Tibial artery (tissue), 4 donors: ENCODE measurements around the gene KLF6.

Source experiments
- DNase-seq, 2 donors: peaks; one replicate each; pipeline ENCODE4 v3.0.0-alpha.2; 2019
- H3K27ac ChIP-seq, 2 donors: fragments of 200-600 bp; sonication (generic) in 1 of 2; 1 replicate in 1 of 2; 2 replicates in 1 of 2; pipeline ENCODE4 v1.5.1; 2018 to 2019; ENCODE audit warnings: mild to moderate bottlenecking in 1 of 2
- H3K27me3 ChIP-seq, 2 donors: fragments of 200-600 bp; sonication (generic) in 1 of 2; one replicate each; pipeline versions ENCODE4 v1.5.1 to v1.6.0; 2016 to 2019
- H3K36me3 ChIP-seq, 3 donors: fragments of 200-600 bp; sonication (generic) in 2 of 3; one replicate each; pipeline ENCODE4 v1.5.1; 2016 to 2019; ENCODE audit warnings: mild to moderate bottlenecking in 2 of 3
- H3K4me1 ChIP-seq, 4 donors: fragments of 200-600 bp; sonication (generic) in 2 of 4; 1 replicate in 3 of 4; 2 replicates in 1 of 4; pipeline ENCODE4 v1.5.1; 2016 to 2019
- H3K4me3 ChIP-seq, 2 donors: fragments of 200-600 bp; sonication (generic) in 1 of 2; 1 replicate in 1 of 2; 2 replicates in 1 of 2; pipeline ENCODE4 v1.5.1; 2018 to 2019; ENCODE audit warnings: mild to moderate bottlenecking in 2 of 2
- H3K9me3 ChIP-seq, 3 donors: fragments of 200-600 bp; sonication (generic) in 1 of 3; one replicate each; pipeline ENCODE4 v1.5.1; 2016 to 2019
- intact Hi-C: fragments of 100-400 bp; cut with DNase I; formaldehyde crosslinking; loops from one replicate; pipeline ENCODE4 v1.15.0; 2023; ENCODE audit warnings: low total_unique reads
- TF ChIP-seq, protein P1 (sequence below), 2 experiments: fragments of 200-600 bp in 1 of 2; fragments of 450-650 bp in 1 of 2; IDR thresholded peaks; one replicate each; pipeline ENCODE4 v1.5.1; 2017 to 2019; ENCODE audit warnings: antibody characterized with exemption in 2 of 2, mild to moderate bottlenecking in 1 of 2, moderate library complexity in 1 of 2

The KLF6 gene

GRCh38 chr10:3825862-3826351, 40.9 kb upstream of the KLF6 start:
- intact Hi-C loops: no loop called here
- Histone ChIP-seq H3K4me3 (no peak overlapping the region), H3K27ac (peak overlapping the region in 1 of 2 donors; percentile 30), H3K9me3 (no peaks in the 10 kb centered on the region), H3K4me1 (peaks cover 0 to 15% (median 9%) of the 10 kb centered on the region in 4 donors), H3K27me3 (no peaks in the 10 kb centered on the region), H3K36me3 (no peaks in the 10 kb centered on the region)
- TF ChIP-seq, protein P1, sequence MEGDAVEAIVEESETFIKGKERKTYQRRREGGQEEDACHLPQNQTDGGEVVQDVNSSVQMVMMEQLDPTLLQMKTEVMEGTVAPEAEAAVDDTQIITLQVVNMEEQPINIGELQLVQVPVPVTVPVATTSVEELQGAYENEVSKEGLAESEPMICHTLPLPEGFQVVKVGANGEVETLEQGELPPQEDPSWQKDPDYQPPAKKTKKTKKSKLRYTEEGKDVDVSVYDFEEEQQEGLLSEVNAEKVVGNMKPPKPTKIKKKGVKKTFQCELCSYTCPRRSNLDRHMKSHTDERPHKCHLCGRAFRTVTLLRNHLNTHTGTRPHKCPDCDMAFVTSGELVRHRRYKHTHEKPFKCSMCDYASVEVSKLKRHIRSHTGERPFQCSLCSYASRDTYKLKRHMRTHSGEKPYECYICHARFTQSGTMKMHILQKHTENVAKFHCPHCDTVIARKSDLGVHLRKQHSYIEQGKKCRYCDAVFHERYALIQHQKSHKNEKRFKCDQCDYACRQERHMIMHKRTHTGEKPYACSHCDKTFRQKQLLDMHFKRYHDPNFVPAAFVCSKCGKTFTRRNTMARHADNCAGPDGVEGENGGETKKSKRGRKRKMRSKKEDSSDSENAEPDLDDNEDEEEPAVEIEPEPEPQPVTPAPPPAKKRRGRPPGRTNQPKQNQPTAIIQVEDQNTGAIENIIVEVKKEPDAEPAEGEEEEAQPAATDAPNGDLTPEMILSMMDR (IDR thresholded peaks at IDR 0.05): no peak
- peak in 1 of 2 donors; percentile 64 for DNase-seq

DNA sequence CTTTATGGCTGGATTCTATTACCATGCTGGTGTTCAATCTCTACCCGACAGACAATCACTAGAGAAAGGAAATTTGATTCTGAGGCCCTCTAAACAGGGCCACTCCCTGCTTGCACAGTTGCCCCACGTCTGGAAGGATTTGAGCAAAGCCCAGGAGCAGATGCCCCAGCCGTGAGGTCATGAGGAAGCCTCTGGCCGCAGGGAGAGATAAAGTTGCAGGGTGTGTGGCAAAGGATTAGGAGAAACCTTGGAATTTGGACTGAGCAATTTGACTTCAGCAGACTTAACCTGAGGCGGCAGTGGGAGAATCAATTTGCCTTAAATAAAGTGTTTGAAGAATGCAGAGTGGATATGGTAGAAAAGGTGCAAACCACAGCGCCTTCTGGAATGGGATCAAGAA, 40.2 kb upstream of the KLF6 start:
- Histone ChIP-seq H3K9me3 (no peaks in the 10 kb centered on the region), H3K27me3 (no peaks in the 10 kb centered on the region), H3K36me3 (no peaks in the 10 kb centered on the region), H3K4me3 (no peak overlapping the region), H3K4me1 (peaks cover 0 to 12% (median 9%) of the 10 kb centered on the region in 4 donors), H3K27ac (peak overlapping the region in 1 of 2 donors; percentile 30)
- DNase-seq: peak in 1 of 2 donors; percentile 58
- intact Hi-C loops: no loop called here
- TF ChIP-seq, protein P1 (IDR thresholded peaks at IDR 0.05): no peak

GRCh38 chr10:3822541-3823330, 37.7 kb upstream of the KLF6 start:
- Histone ChIP-seq H3K4me1 (no peaks in the 10 kb centered on the region), H3K27me3 (no peaks in the 10 kb centered on the region), H3K4me3 (no peak overlapping the region), H3K36me3 (no peaks in the 10 kb centered on the region), H3K27ac (no peak overlapping the region), H3K9me3 (no peaks in the 10 kb centered on the region)
- TF ChIP-seq, protein P1 (IDR thresholded peaks at IDR 0.05): no peak
- no peak for DNase-seq
- intact Hi-C loops: no loop called here

DNA sequence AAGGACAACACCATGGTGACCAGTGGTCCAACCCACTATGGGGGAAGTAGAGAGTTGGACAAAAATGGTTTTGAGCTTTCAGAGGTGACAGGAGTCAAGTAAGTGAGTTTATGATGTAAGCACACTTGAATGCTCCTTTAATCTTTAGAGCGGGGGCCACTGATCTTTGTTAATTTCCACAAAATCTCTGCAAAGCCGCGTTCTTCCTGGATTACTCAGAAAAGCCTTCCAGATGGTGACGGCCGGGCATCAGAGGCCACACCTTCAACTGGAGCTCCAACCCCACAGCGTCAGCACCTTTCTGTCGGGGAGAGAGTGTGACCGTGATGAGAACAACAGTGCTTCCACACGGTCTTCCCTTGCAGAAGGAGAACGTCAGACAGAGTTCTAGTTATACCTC, 35.2 kb upstream of the KLF6 start:
- no peak overlapping the region for H3K27ac ChIP-seq
- TF ChIP-seq, protein P1 (IDR thresholded peaks at IDR 0.05): no peak
- DNase-seq: no peak
- intact Hi-C loops: no loop called here
- no peaks in the 10 kb centered on the region for H3K9me3 ChIP-seq
- H3K4me3 ChIP-seq: no peak overlapping the region
- H3K4me1 ChIP-seq: no peaks in the 10 kb centered on the region
- H3K27me3 ChIP-seq: no peaks in the 10 kb centered on the region
- no peaks in the 10 kb centered on the region for H3K36me3 ChIP-seq

DNA sequence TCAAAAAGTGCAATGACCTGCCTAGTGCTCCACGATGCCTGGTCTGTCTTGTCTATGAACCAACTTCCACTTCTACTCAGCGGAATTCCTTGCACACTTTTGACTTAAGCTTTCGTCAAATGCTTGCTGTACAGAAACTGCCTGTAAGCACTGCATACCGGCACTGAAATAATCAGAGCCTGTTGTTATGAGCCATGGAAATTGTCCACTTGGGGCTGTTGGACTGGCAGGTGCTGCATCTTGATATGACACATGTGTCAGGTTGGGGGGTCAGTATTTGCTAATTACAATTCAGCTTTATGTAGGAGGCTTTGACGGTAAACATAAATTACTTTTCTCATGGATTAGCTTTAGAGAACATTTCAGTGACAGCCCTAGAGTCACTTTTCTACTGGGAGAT, 32.0 kb upstream of the KLF6 start:
- Histone ChIP-seq H3K27me3 (no peaks in the 10 kb centered on the region), H3K4me3 (no peak overlapping the region), H3K36me3 (no peaks in the 10 kb centered on the region), H3K27ac (no peak overlapping the region), H3K4me1 (peaks cover 0 to 4% (median 2%) of the 10 kb centered on the region in 4 donors), H3K9me3 (no peaks in the 10 kb centered on the region)
- TF ChIP-seq, protein P1 (IDR thresholded peaks at IDR 0.05): no peak
- intact Hi-C loops: no loop called here
- DNase-seq: no peak
